Measurements from ENCODE around the gene FHOD3.

FHOD3 gene

DNA sequence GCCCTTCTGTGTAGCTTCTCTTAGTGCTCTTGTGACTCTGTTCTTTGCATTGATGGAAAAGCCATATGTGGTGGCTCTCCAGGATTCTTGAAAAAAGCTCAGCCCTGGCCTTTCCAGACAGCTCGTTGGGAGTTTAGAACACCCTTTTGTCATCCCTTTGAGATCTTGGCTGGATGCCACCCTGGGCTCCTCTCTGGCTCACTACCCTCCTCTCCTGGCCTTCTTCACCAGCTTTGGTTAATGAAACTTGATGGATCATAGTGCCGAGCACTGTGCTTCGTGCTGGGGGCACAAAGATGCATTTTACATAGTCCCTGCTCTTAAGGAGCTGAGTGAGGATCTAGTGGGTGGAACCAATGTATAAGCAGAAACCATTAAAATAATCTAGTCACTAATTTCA, 15.6 kb upstream of the FHOD3 start:
- TF ChIP-seq, protein P1, sequence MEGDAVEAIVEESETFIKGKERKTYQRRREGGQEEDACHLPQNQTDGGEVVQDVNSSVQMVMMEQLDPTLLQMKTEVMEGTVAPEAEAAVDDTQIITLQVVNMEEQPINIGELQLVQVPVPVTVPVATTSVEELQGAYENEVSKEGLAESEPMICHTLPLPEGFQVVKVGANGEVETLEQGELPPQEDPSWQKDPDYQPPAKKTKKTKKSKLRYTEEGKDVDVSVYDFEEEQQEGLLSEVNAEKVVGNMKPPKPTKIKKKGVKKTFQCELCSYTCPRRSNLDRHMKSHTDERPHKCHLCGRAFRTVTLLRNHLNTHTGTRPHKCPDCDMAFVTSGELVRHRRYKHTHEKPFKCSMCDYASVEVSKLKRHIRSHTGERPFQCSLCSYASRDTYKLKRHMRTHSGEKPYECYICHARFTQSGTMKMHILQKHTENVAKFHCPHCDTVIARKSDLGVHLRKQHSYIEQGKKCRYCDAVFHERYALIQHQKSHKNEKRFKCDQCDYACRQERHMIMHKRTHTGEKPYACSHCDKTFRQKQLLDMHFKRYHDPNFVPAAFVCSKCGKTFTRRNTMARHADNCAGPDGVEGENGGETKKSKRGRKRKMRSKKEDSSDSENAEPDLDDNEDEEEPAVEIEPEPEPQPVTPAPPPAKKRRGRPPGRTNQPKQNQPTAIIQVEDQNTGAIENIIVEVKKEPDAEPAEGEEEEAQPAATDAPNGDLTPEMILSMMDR (IDR thresholded peaks at IDR 0.05; ENCODE audit: borderline replicate concordance, insufficient read depth, low read depth, low read length): no peak
- H3K4me3 ChIP-seq (ENCODE audit: low read depth, low read length): no peak overlapping the region

DNA sequence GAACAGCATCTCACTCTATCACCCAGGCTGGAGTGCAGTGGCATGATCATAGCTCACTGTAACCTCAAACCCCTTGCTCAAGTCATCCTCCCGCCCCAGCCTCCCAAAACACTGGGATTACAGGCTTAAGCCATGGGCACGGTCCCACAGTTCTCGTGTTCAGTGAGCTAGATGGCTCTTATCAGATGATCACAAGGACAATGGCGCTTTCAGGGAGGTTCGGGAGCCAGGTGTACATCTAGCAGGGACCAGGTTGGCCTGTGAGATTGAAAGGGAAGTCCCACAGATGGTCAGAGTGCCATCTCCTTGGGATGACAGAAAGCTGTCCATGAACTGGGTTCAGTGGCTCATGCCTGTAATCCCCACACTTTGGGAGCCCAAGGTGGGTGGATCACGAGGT, 14.1 kb upstream of the FHOD3 start:
- TF ChIP-seq, protein P1 (IDR thresholded peaks at IDR 0.05; ENCODE audit: borderline replicate concordance, insufficient read depth, low read depth, low read length): no peak
- no peak overlapping the region for H3K4me3 ChIP-seq (ENCODE audit: low read depth, low read length)

- H3K4me3 ChIP-seq (ENCODE audit: low read depth, low read length): no peak overlapping the region
- TF ChIP-seq, protein P1 (IDR thresholded peaks at IDR 0.05; ENCODE audit: borderline replicate concordance, insufficient read depth, low read depth, low read length): no peak
Observed at GRCh38 chr18:36284268-36284667, 13.2 kb upstream of the FHOD3 start.

- H3K4me3 ChIP-seq (ENCODE audit: low read depth, low read length): no peak overlapping the region
- TF ChIP-seq, protein P1 (IDR thresholded peaks at IDR 0.05; ENCODE audit: borderline replicate concordance, insufficient read depth, low read depth, low read length): peak; percentile 61; the same call in 1 of the 2 replicates
Observed at GRCh38 chr18:36284671-36285295, 12.7 kb upstream of the FHOD3 start.

DNA sequence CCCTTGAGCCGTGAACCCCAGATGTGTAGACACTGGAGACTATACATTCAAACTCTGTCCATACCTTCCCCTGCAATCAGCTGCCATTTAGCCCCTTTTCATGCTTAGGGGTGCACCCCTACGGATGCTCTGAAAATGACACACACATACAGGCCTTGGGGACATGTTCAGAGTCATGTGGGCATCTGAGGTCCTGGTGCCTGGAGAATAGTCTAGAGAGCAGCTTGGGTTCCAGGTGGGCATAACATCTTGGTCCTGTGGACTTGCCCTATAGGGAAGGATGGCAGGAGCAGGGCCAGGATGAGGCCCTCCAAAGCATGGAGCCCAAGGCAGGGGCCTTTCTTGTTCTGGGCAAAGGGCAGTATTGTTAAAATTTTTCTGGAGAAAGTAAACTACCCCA, 9.9 kb upstream of the FHOD3 start:
- TF ChIP-seq, protein P1 (IDR thresholded peaks at IDR 0.05; ENCODE audit: borderline replicate concordance, insufficient read depth, low read depth, low read length): no peak
- no peak overlapping the region for H3K4me3 ChIP-seq (ENCODE audit: low read depth, low read length)

GRCh38 chr18:36288689-36289088, 8.8 kb upstream of the FHOD3 start:
- TF ChIP-seq, protein P1 (IDR thresholded peaks at IDR 0.05; ENCODE audit: borderline replicate concordance, insufficient read depth, low read depth, low read length): no peak
- H3K4me3 ChIP-seq (ENCODE audit: low read depth, low read length): no peak overlapping the region

DNA sequence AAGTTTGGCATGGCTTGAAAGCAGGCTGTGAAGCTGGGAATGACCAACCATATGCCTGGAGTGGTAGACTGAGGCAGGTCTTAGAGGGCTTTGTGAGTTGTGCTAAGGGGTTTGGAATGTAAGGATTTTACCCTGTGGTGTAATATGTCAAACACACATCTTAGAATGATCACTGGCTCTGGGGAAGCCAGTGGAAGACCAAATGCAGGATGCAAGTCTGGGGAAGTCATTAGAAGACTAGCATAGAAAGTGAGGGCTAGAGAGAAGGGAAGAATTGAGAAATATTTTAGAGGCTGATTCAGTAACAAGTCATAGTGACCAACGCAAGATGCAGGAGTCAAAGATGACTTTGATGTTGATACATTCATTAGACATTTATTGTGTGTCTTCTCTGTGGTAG, 3.5 kb upstream of the FHOD3 start:
- no peak overlapping the region for H3K4me3 ChIP-seq (ENCODE audit: low read depth, low read length)
- TF ChIP-seq, protein P1 (IDR thresholded peaks at IDR 0.05; ENCODE audit: borderline replicate concordance, insufficient read depth, low read depth, low read length): no peak

Measured in GM12875 (cell line).